PC-9 (cell line): ENCODE measurements around the gene ARHGDIA. TPM values are rescaled to one million over a fixed set of nuclear protein-coding genes. Genes with fewer than 3 reads are reported as not detected.

Source experiments
- BruUV-seq: library from RNA; stranded (reverse); fragments of 400-500 nt; replicated peaks from 2 replicates; lab custom pipeline; 2021; lab: Mats Ljungman, UMichigan
- CTCF ChIA-PET: fragments of 300-600 bp; sonication (Branson Sonifier 250); formaldehyde crosslinking; loops from one replicate; lab custom pipeline; 2022; ENCODE audit warnings: antibody characterized with exemption; lab: Charles Lee
- POLR2A ChIA-PET: fragments of 300-600 bp; sonication (Branson Sonifier 250); formaldehyde crosslinking; loops from one replicate; lab custom pipeline; 2022; ENCODE audit warnings: antibody characterized with exemption; ENCODE audit not compliant: unreplicated experiment; lab: Charles Lee
- DNase-seq, 2 experiments: peaks; one replicate each; pipeline versions ENCODE4 v3.0.0 to v3.0.0-alpha.2; 2015 to 2022; ENCODE audit warnings: mixed read lengths in 1 of 2
- H2AFZ ChIP-seq: fragments of 200-600 bp; sonication (generic); 2 replicates; pipeline ENCODE4 v1.8.1; 2017; ENCODE audit warnings: antibody characterized with exemption
- H3F3A ChIP-seq: fragments of 200-600 bp; sonication (generic); 2 replicates; pipeline ENCODE4 v1.8.1; 2017; ENCODE audit warnings: antibody characterized with exemption, mild to moderate bottlenecking, low read depth; ENCODE audit not compliant: insufficient read depth
- H3K27ac ChIP-seq: fragments of 200-600 bp; sonication (generic); 2 replicates; pipeline ENCODE4 v1.6.1; 2016; ENCODE audit warnings: mixed run types
- H3K27me3 ChIP-seq: fragments of 200-600 bp; sonication (generic); 2 replicates; pipeline ENCODE4 v1.6.1; 2016; ENCODE audit warnings: low read depth, mixed run types; ENCODE audit not compliant: insufficient read depth
- H3K36me3 ChIP-seq: fragments of 200-600 bp; sonication (generic); 2 replicates; pipeline ENCODE4 v1.6.1; 2016; ENCODE audit warnings: low read depth, mixed run types
- H3K4me1 ChIP-seq: fragments of 200-600 bp; sonication (generic); replicated peaks from 2 replicates; pipeline ENCODE4 v1.6.1; 2016; ENCODE audit warnings: mixed run types; ENCODE audit not compliant: insufficient read depth
- H3K4me2 ChIP-seq: fragments of 200-600 bp; sonication (generic); 2 replicates; pipeline ENCODE4 v1.6.1; 2017; ENCODE audit warnings: mixed run types
- H3K4me3 ChIP-seq: fragments of 200-600 bp; sonication (generic); 2 replicates; pipeline ENCODE4 v1.6.1; 2016; ENCODE audit warnings: mixed run types
- H3K79me2 ChIP-seq: fragments of 200-600 bp; sonication (generic); 2 replicates; pipeline ENCODE4 v1.6.1; 2017; ENCODE audit warnings: low read depth, mixed run types
- H3K9me2 ChIP-seq: fragments of 200-600 bp; sonication (generic); 2 replicates; pipeline ENCODE4 v1.8.1; 2017; ENCODE audit warnings: mild to moderate bottlenecking; ENCODE audit not compliant: insufficient read depth
- H3K9me3 ChIP-seq: fragments of 200-600 bp; sonication (generic); 2 replicates; pipeline ENCODE4 v1.8.1; 2016; ENCODE audit warnings: low read depth; ENCODE audit not compliant: insufficient read depth
- H4K20me1 ChIP-seq: fragments of 200-600 bp; sonication (generic); 2 replicates; pipeline ENCODE4 v1.8.1; 2017; ENCODE audit not compliant: insufficient read depth
- CTCF ChIP-seq: fragments of 200-600 bp; sonication (generic); conservative IDR thresholded peaks from 2 replicates; pipeline ENCODE4 v1.6.1; 2017; ENCODE audit warnings: mixed run types, antibody characterized with exemption, mild to moderate bottlenecking, moderate library complexity
- EZH2 ChIP-seq: fragments of 200-600 bp; sonication (generic); IDR thresholded peaks from 2 replicates; pipeline ENCODE4 v1.8.0; 2017; ENCODE audit warnings: antibody characterized with exemption, low read depth
- intact Hi-C: fragments of 100-400 bp; cut with micrococcal nuclease; formaldehyde crosslinking; loops from one replicate; pipeline ENCODE4 v1.10.0; 2022; ENCODE audit not compliant: unreplicated experiment
- total RNA-seq: library from RNA; stranded (reverse); gene quantifications from 2 replicates; pipeline ENCODE4 v1.2.3, GENCODE V29; 2021

The ARHGDIA gene
- total RNA-seq, 1 experiment from 2014 or later: 309 TPM

DNA sequence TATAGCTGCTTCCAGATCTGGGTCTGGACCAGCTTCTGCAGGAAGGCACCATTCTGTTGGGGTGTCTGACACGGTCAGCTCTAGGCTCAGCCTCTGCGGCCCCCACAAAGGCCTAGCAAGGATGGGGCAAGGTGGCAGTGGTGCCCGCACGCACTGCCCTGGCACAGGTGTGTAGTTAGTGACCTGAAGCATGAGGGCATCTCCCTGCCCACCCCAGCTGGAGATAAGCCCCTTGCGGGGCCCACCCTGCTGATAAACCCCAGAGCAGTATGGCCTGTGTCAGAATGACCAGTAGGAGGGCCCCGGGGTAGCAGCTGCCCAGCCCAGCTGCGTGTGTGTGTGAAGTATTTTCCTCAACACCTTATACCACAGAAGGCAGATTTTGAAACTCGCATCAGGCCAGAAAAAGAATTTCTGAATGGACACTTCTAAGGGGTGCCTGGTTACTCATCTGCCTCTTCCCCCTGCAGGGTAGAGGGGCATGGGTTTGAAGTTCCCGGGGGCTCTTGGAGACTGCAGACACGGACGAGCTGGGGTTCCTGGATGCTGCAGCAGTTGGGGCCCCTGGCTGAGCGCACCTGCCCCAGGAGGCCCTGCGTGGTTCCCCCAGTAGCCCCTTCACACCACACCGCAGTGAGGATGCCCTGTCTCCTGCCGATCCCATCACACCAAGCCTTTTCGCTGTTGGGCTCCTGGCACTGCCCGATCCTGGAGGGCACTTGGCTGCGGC, 4.5 kb downstream of the ARHGDIA start:
- 0 out of 2 replicates have a peak, but pooled peaks cover 8% of the 10 kb centered on the region for H3K4me1 ChIP-seq
- peaks cover 10% of the 10 kb centered on the region; the same call in 1 of the 2 replicates for H3K36me3 ChIP-seq
- peaks cover 66% of the 10 kb centered on the region for H3F3A ChIP-seq
- DNase-seq: no peak
- intact Hi-C loops: loop anchor here (5.0 kb wide), 1 partner anchor 61 kb away; the partner anchor contains the start of gene MAFG
- H3K9me3 ChIP-seq: no peaks in the 10 kb centered on the region
- TF ChIP-seq CTCF (no peak), EZH2 (no peak)
- H3K79me2 ChIP-seq: peaks cover 44% of the 10 kb centered on the region
- H4K20me1 ChIP-seq: peaks cover 40% of the 10 kb centered on the region
- ChIA-PET CTCF (no interaction called here), POLR2A (interaction anchor here (0.6 kb wide), 1 partner anchor 279 kb away, joined by 10 read pairs; no protein-coding TSS in a partner anchor)
- no peak overlapping the region for H3K27ac ChIP-seq
- H3K4me2 ChIP-seq: no peak overlapping the region
- no peaks in the 10 kb centered on the region for H3K9me2 ChIP-seq
- no TSS peak for BruUV-seq
- H3K4me3 ChIP-seq: no peak overlapping the region
- H2AFZ ChIP-seq: no peak overlapping the region
- no peaks in the 10 kb centered on the region for H3K27me3 ChIP-seq

DNA sequence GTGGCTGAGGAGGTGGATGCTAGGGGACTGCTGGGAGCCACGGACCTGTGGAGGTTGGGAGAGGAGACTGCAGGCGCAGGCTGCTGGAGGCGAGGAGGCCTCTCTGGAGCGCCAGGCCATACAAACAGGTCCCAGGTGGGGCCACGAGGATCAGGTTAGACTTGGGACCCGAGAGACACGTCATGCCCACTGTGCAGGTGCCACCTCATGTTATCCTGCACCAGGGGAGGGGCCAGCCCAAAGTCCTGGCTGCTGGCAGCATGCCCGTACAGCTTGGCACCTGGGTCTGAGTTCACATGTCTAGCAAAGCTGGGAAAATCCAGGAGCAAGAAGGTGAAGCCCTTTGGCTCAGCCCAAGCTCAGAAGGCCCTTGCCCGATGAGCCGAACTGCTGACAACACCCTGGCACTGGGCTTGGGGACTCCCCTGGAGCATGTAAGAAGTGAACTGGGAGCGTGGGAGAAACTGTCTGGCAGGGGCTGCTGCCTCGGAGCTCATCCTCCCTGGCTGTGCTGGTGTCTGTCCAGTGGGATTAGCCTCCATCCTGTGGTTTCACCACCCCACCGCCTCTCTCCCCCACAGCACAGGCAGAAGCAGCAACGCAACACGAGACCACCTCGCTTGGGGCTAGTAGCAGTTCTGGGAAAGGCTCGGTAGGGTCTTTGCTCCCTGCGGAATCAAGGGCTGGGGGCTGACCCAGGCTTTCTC, 5.3 kb downstream of the ARHGDIA start:
- DNase-seq: peak in 1 of 2 experiments; percentile 44
- H3K27ac ChIP-seq: no peak overlapping the region
- H3K4me1 ChIP-seq: 0 out of 2 replicates have a peak, but pooled peaks cover 8% of the 10 kb centered on the region
- no peak for TF ChIP-seq CTCF
- TF ChIP-seq EZH2: no peak
- H3K9me2 ChIP-seq: no peaks in the 10 kb centered on the region
- peaks cover 45% of the 10 kb centered on the region for H3K79me2 ChIP-seq
- H3K9me3 ChIP-seq: no peaks in the 10 kb centered on the region
- ChIA-PET POLR2A (interaction anchor here (0.6 kb wide), 1 partner anchor 280 kb away, joined by 10 read pairs; no protein-coding TSS in a partner anchor), CTCF (no interaction called here)
- H3K4me2 ChIP-seq: no peak overlapping the region
- H3K27me3 ChIP-seq: no peaks in the 10 kb centered on the region
- H3K36me3 ChIP-seq: peaks cover 10% of the 10 kb centered on the region; the same call in 1 of the 2 replicates
- no TSS peak for BruUV-seq
- intact Hi-C loops: loop anchor here (5.0 kb wide), 1 partner anchor 61 kb away; the partner anchor contains the start of gene MAFG
- no peak overlapping the region for H3K4me3 ChIP-seq
- no peak overlapping the region for H2AFZ ChIP-seq
- peaks cover 68% of the 10 kb centered on the region for H3F3A ChIP-seq
- peaks cover 40% of the 10 kb centered on the region for H4K20me1 ChIP-seq

GRCh38 chr17:81865358-81865732, 5.8 kb downstream of the ARHGDIA start:
- H3F3A ChIP-seq: peaks cover 66% of the 10 kb centered on the region
- DNase-seq: no peak
- intact Hi-C loops: loop anchor here (5.0 kb wide), 1 partner anchor 62 kb away; the partner anchor contains the start of gene MAFG
- TF ChIP-seq CTCF (no peak), EZH2 (no peak)
- H3K27me3 ChIP-seq: no peaks in the 10 kb centered on the region
- no TSS peak for BruUV-seq
- peaks cover 43% of the 10 kb centered on the region for H3K79me2 ChIP-seq
- H4K20me1 ChIP-seq: peaks cover 38% of the 10 kb centered on the region
- no peak overlapping the region for H2AFZ ChIP-seq
- H3K4me1 ChIP-seq: 0 out of 2 replicates have a peak, but pooled peaks cover 8% of the 10 kb centered on the region
- no peak overlapping the region for H3K27ac ChIP-seq
- H3K9me3 ChIP-seq: no peaks in the 10 kb centered on the region
- ChIA-PET POLR2A (no interaction called here), CTCF (interaction anchor here (0.7 kb wide), 1 partner anchor 27 kb away, joined by 3 read pairs; no protein-coding TSS in a partner anchor)
- no peak overlapping the region for H3K4me2 ChIP-seq
- no peak overlapping the region for H3K4me3 ChIP-seq
- H3K9me2 ChIP-seq: no peaks in the 10 kb centered on the region
- peaks cover 10% of the 10 kb centered on the region; the same call in 1 of the 2 replicates for H3K36me3 ChIP-seq
